Nephron (organoid): ENCODE results near the gene GALNT14.

ENCODE experiments used
- H3K27ac Mint-ChIP-seq, 3 experiments: 2 replicates each; pipeline ENCODE4 v1.8.0; 2020; ENCODE audit warnings: mixed read lengths in 3 of 3, mild to moderate bottlenecking in 2 of 3, moderate library complexity in 1 of 3
- H3K27me3 Mint-ChIP-seq: 2 replicates; pipeline ENCODE4 v1.8.0; 2021; ENCODE audit warnings: low read depth, mild to moderate bottlenecking, moderate library complexity, mixed read lengths
- H3K36me3 Mint-ChIP-seq: 2 replicates; pipeline ENCODE4 v1.8.0; 2020; ENCODE audit warnings: low read depth, mixed read lengths
- H3K4me1 Mint-ChIP-seq: 2 replicates; pipeline ENCODE4 v1.8.0; 2020; ENCODE audit warnings: mixed read lengths
- H3K4me3 Mint-ChIP-seq, 3 experiments: 2 replicates each; pipeline ENCODE4 v1.8.0; 2020; ENCODE audit warnings: mild to moderate bottlenecking in 3 of 3, mixed read lengths in 3 of 3, moderate library complexity in 2 of 3
- H3K9me3 Mint-ChIP-seq: 2 replicates; pipeline ENCODE4 v1.8.0; 2020; ENCODE audit warnings: mixed read lengths
- CTCF ChIP-seq, 3 experiments: fragments of 200-600 bp; sonication (generic); IDR thresholded peaks; one replicate each; pipeline ENCODE4 v1.5.0; 2021; ENCODE audit warnings: antibody characterized with exemption in 3 of 3; ENCODE audit not compliant: unreplicated experiment in 3 of 3

GALNT14 gene

GRCh38 chr2:31075941-31076590 is 62.2 kb downstream of the GALNT14 start:
- H3K4me1 Mint-ChIP-seq = peaks cover 8% of the 10 kb centered on the region

GRCh38 chr2:31075431-31075830 is 62.8 kb downstream of the GALNT14 start:
- Mint-ChIP-seq H3K4me3 (no peak overlapping the region), H3K36me3 (no peaks in the 10 kb centered on the region), H3K4me1 (peaks cover 4% of the 10 kb centered on the region), H3K27ac (no peak overlapping the region), H3K27me3 (peaks cover 51% of the 10 kb centered on the region), H3K9me3 (no peaks in the 10 kb centered on the region)
- no peak for TF ChIP-seq CTCF (IDR thresholded peaks at IDR 0.05; ENCODE audit: unreplicated experiment in 3 of 3)

More at GRCh38 chr2:31075941-31076590, 62.2 kb downstream of the GALNT14 start:
- Mint-ChIP-seq H3K27ac (no peak overlapping the region), H3K4me3 (no peak overlapping the region), H3K9me3 (no peaks in the 10 kb centered on the region), H3K36me3 (no peaks in the 10 kb centered on the region), H3K27me3 (peaks cover 44% of the 10 kb centered on the region)
- TF ChIP-seq CTCF (IDR thresholded peaks at IDR 0.05; ENCODE audit: unreplicated experiment in 3 of 3) = no peak

GRCh38 chr2:31071741-31072140 is 66.5 kb downstream of the GALNT14 start:
- TF ChIP-seq CTCF (IDR thresholded peaks at IDR 0.05; ENCODE audit: unreplicated experiment in 3 of 3) = no peak
- Mint-ChIP-seq H3K27ac (no peak overlapping the region), H3K4me3 (no peak overlapping the region), H3K36me3 (no peaks in the 10 kb centered on the region), H3K9me3 (no peaks in the 10 kb centered on the region), H3K4me1 (peaks cover 4% of the 10 kb centered on the region), H3K27me3 (peaks cover 44% of the 10 kb centered on the region)

- Mint-ChIP-seq H3K36me3 (no peaks in the 10 kb centered on the region), H3K27ac (no peak overlapping the region), H3K9me3 (no peaks in the 10 kb centered on the region), H3K4me3 (no peak overlapping the region), H3K27me3 (peaks cover 46% of the 10 kb centered on the region), H3K4me1 (peaks cover 4% of the 10 kb centered on the region)
- TF ChIP-seq CTCF (IDR thresholded peaks at IDR 0.05; ENCODE audit: unreplicated experiment in 3 of 3) = no peak
Measured at GRCh38 chr2:31070339-31071125, 67.7 kb downstream of the GALNT14 start.

GRCh38 chr2:31069643-31070325 is 68.5 kb downstream of the GALNT14 start:
- no peaks in the 10 kb centered on the region for H3K36me3 Mint-ChIP-seq

More at GRCh38 chr2:31069643-31070325, 68.5 kb downstream of the GALNT14 start:
- Mint-ChIP-seq H3K9me3 (no peaks in the 10 kb centered on the region), H3K27me3 (peaks cover 38% of the 10 kb centered on the region), H3K4me1 (peaks cover 4% of the 10 kb centered on the region), H3K27ac (no peak overlapping the region), H3K4me3 (no peak overlapping the region)
- TF ChIP-seq CTCF (IDR thresholded peaks at IDR 0.05; ENCODE audit: unreplicated experiment in 3 of 3) = no peak
